HepG2 (cell line): Measurements from ENCODE around the gene NISCH. TPM values are rescaled to one million over a fixed set of nuclear protein-coding genes. Genes with fewer than 3 reads are reported as not detected.

Experiments
- ARNTL ChIP-seq: sonication (generic); formaldehyde crosslinking; IDR thresholded peaks from 2 replicates; pipeline ENCODE4 v1.4.0; 2020; ENCODE audit warnings: mild to moderate bottlenecking, missing genetic modification reagents
- CCDC6 ChIP-seq: sonication (generic); formaldehyde crosslinking; IDR thresholded peaks from 2 replicates; pipeline ENCODE4 v1.8.1; 2022; ENCODE audit warnings: mild to moderate bottlenecking, missing genetic modification reagents, moderate library complexity
- FOSL2 ChIP-seq: sonication (generic); formaldehyde crosslinking; IDR thresholded peaks from 2 replicates; pipeline ENCODE4 v1.4.0; 2020; ENCODE audit warnings: missing genetic modification reagents
- IKZF1 ChIP-seq: fragments of 450-650 bp; IDR thresholded peaks from 2 replicates; pipeline ENCODE4 v1.7.1; 2016
- KDM1A ChIP-seq: IDR thresholded peaks from 2 replicates; pipeline ENCODE4 v1.6.1; 2016; ENCODE audit warnings: missing compliant biosample characterization
- MED13 ChIP-seq: sonication (generic); formaldehyde crosslinking; IDR thresholded peaks from 2 replicates; pipeline ENCODE4 v1.5.0; 2020; ENCODE audit warnings: missing genetic modification reagents
- NFKB2 ChIP-seq: sonication (generic); formaldehyde crosslinking; IDR thresholded peaks from 2 replicates; pipeline ENCODE4 v1.4.0; 2020; ENCODE audit warnings: missing genetic modification reagents, borderline replicate concordance
- PAWR ChIP-seq: sonication (generic); formaldehyde crosslinking; IDR thresholded peaks from 2 replicates; pipeline ENCODE4 v1.4.0; 2020; ENCODE audit warnings: missing genetic modification reagents, mild to moderate bottlenecking, borderline replicate concordance
- PHF5A ChIP-seq: IDR thresholded peaks from one replicate; pipeline ENCODE4 v1.6.1; 2018; ENCODE audit warnings: low read depth, missing genetic modification reagents; ENCODE audit not compliant: unreplicated experiment
- PHF8 ChIP-seq: sonication (generic); formaldehyde crosslinking; IDR thresholded peaks from 2 replicates; pipeline ENCODE4 v1.5.0; 2020; ENCODE audit warnings: missing genetic modification reagents
- RBAK ChIP-seq: sonication (generic); formaldehyde crosslinking; IDR thresholded peaks from 2 replicates; pipeline ENCODE4 v1.5.1; 2020; ENCODE audit warnings: mild to moderate bottlenecking, missing genetic modification reagents
- RBFOX2 ChIP-seq: fragments of 200-400 bp; formaldehyde crosslinking; IDR thresholded peaks from 2 replicates; pipeline ENCODE4 v1.6.1; 2017; ENCODE audit warnings: low read depth, mild to moderate bottlenecking, low read length
- RFX3 ChIP-seq: IDR thresholded peaks from 2 replicates; pipeline ENCODE4 v1.6.1; 2016; ENCODE audit warnings: missing biosample characterization, missing genetic modification reagents
- STAG1 ChIP-seq: sonication (generic); formaldehyde crosslinking; IDR thresholded peaks from 2 replicates; pipeline ENCODE4 v1.4.0; 2020; ENCODE audit warnings: missing genetic modification reagents
- WIZ ChIP-seq: sonication (generic); formaldehyde crosslinking; IDR thresholded peaks from 2 replicates; pipeline ENCODE4 v1.5.1; 2020; ENCODE audit warnings: mild to moderate bottlenecking, missing genetic modification reagents
- ZNF350 ChIP-seq: sonication (generic); formaldehyde crosslinking; IDR thresholded peaks from 2 replicates; pipeline ENCODE4 v1.4.0; 2020; ENCODE audit warnings: mild to moderate bottlenecking, low read depth, missing genetic modification reagents, borderline replicate concordance
- ZNF460 ChIP-seq: sonication (generic); formaldehyde crosslinking; IDR thresholded peaks from 2 replicates; pipeline ENCODE4 v1.5.1; 2020; ENCODE audit warnings: missing genetic modification reagents, mild to moderate bottlenecking, borderline replicate concordance
- ZNF567 ChIP-seq: sonication (generic); formaldehyde crosslinking; IDR thresholded peaks from 2 replicates; pipeline ENCODE4 v1.8.1; 2023; ENCODE audit warnings: mild to moderate bottlenecking, missing genetic modification reagents, borderline replicate concordance
- ZNF792 ChIP-seq: IDR thresholded peaks from 2 replicates; pipeline ENCODE4 v1.6.1; 2016
- polyA plus RNA-seq, 8 experiments: library from polyadenylated mRNA; depleted of rRNA in 3 of 8; stranded (reverse) in 7 of 8; unstranded in 1 of 8; fragments of >200 nt; fragmentation: Illumina TruSeq in 4 of 8; extraction: Trizol in 4 of 8; gene quantifications; 2 replicates each; pipeline versions ENCODE4 v1.2.1 to v1.2.3, GENCODE V29; 2011 to 2016; ENCODE audit warnings: low read depth in 4 of 8, missing spikeins in 1 of 8, mixed read lengths in 1 of 8; ENCODE audit not compliant: insufficient read depth in 1 of 8
- total RNA-seq, 5 experiments: library from RNA; depleted of rRNA; stranded (reverse); fragments of >200 nt; fragmentation: Illumina TruSeq; extraction: Trizol; gene quantifications; 2 replicates each; pipeline ENCODE4 v1.2.3, GENCODE V29; 2016; ENCODE audit warnings: low read depth in 1 of 5
- TF ChIP-seq, protein P1 (sequence below), 2 experiments: sonication (generic) in 1 of 2; formaldehyde crosslinking in 1 of 2; IDR thresholded peaks; 2 replicates each; pipeline versions ENCODE4 v1.6.1 to v1.9.0; 2014 to 2022; ENCODE audit warnings: antibody characterized with exemption in 1 of 2, borderline replicate concordance in 1 of 2, inconsistent platforms in 1 of 2, low read depth in 1 of 2, missing genetic modification reagents in 1 of 2
- TF ChIP-seq, protein P2 (sequence below): fragments of 450-650 bp; IDR thresholded peaks from 2 replicates; pipeline ENCODE4 v1.6.1; 2017
- TF ChIP-seq, protein P3 (sequence below): sonication (generic); formaldehyde crosslinking; conservative IDR thresholded peaks from 2 replicates; pipeline ENCODE4 v1.8.0; 2022; ENCODE audit warnings: mild to moderate bottlenecking, moderate library complexity, missing genetic modification reagents

NISCH gene
- total and polyA plus RNA-seq, 2 of the 13 experiments (the other 11 are each of a cell fraction or from before 2014, with no cell fraction given): 27.0 to 47.6 TPM

DNA sequence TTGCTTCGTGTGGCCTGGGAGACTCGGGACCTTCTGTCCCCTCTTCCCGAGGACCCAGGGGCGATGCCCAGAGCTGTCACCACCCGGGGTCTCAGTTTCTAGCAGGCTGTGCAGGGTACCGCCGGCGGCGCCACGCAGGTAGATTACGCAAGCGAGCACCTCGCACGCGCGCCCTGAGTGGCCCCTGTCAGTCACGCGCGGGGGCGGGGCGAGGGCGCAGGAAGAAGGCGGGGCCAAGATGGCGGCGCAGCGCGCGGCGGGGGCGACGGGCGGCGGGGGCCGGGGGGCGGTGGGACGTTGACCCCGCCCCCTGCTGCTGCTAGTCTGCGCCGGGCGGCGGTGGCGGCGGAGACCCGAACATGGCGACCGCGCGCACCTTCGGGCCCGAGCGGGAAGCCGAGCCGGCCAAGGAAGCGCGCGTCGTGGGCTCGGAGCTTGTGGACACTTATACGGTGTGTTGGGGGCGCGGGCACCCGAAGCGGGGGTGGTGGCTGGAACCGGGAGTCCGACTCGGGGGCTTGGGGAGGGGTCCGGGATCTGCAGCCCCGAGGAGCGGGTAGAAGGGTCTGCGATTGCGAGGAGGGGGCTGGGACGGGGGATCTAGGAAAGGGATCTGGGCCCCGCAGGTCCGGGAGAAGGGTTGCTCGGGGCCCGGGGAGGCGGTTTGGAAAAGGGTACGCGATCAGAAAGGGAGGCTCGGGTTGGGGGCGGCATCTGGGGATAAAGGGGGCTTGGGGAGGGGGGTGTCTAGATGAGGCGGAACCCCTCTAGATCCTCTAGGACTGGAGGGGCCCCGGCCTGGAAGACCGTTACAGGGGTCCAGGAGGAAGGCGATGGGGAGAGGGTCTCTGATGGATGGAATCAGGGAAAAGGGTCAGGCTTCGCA is at the start of gene NISCH (continued):
- TF ChIP-seq, protein P1, sequence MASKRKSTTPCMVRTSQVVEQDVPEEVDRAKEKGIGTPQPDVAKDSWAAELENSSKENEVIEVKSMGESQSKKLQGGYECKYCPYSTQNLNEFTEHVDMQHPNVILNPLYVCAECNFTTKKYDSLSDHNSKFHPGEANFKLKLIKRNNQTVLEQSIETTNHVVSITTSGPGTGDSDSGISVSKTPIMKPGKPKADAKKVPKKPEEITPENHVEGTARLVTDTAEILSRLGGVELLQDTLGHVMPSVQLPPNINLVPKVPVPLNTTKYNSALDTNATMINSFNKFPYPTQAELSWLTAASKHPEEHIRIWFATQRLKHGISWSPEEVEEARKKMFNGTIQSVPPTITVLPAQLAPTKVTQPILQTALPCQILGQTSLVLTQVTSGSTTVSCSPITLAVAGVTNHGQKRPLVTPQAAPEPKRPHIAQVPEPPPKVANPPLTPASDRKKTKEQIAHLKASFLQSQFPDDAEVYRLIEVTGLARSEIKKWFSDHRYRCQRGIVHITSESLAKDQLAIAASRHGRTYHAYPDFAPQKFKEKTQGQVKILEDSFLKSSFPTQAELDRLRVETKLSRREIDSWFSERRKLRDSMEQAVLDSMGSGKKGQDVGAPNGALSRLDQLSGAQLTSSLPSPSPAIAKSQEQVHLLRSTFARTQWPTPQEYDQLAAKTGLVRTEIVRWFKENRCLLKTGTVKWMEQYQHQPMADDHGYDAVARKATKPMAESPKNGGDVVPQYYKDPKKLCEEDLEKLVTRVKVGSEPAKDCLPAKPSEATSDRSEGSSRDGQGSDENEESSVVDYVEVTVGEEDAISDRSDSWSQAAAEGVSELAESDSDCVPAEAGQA (IDR thresholded peaks at IDR 0.05; ENCODE audit: low read depth): peak; percentile 84
- TF ChIP-seq, protein P1 (CRISPR knock-in tag; IDR thresholded peaks at IDR 0.05; ENCODE audit: borderline replicate concordance): no peak
- TF ChIP-seq RBAK (no peak), RBFOX2 (peak; percentile 83), ZNF460 (CRISPR knock-in tag) (no peak), ARNTL (CRISPR knock-in tag) (peak; percentile 84), ZNF792 (CRISPR knock-in tag) (peak; percentile 62; the same call in 1 of the 2 replicates), ZNF350 (no peak; the same call in 1 of the 2 replicates), PAWR (no peak), MED13 (CRISPR knock-in tag) (no peak), CCDC6 (CRISPR knock-in tag) (no peak), ZNF567 (CRISPR knock-in tag) (no peak; the same call in 1 of the 2 replicates), IKZF1 (no peak), FOSL2 (CRISPR knock-in tag) (peak; percentile 34), NFKB2 (no peak), WIZ (CRISPR knock-in tag) (no peak), KDM1A (CRISPR knock-in tag) (no peak), RFX3 (CRISPR knock-in tag) (no peak), PHF5A (CRISPR knock-in tag) (no peak), STAG1 (no peak), PHF8 (CRISPR knock-in tag) (peak; percentile 89)
- TF ChIP-seq, protein P2, sequence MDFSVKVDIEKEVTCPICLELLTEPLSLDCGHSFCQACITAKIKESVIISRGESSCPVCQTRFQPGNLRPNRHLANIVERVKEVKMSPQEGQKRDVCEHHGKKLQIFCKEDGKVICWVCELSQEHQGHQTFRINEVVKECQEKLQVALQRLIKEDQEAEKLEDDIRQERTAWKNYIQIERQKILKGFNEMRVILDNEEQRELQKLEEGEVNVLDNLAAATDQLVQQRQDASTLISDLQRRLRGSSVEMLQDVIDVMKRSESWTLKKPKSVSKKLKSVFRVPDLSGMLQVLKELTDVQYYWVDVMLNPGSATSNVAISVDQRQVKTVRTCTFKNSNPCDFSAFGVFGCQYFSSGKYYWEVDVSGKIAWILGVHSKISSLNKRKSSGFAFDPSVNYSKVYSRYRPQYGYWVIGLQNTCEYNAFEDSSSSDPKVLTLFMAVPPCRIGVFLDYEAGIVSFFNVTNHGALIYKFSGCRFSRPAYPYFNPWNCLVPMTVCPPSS: no peak
- TF ChIP-seq, protein P3, sequence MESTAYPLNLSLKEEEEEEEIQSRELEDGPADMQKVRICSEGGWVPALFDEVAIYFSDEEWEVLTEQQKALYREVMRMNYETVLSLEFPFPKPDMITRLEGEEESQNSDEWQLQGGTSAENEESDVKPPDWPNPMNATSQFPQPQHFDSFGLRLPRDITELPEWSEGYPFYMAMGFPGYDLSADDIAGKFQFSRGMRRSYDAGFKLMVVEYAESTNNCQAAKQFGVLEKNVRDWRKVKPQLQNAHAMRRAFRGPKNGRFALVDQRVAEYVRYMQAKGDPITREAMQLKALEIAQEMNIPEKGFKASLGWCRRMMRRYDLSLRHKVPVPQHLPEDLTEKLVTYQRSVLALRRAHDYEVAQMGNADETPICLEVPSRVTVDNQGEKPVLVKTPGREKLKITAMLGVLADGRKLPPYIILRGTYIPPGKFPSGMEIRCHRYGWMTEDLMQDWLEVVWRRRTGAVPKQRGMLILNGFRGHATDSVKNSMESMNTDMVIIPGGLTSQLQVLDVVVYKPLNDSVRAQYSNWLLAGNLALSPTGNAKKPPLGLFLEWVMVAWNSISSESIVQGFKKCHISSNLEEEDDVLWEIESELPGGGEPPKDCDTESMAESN: peak; percentile 87; the same call in 1 of the 2 replicates
